Ovary (tissue), 9 donors: ENCODE measurements around the gene TMEM233. TPM values are rescaled to one million over a fixed set of nuclear protein-coding genes. Genes with fewer than 3 reads are reported as not detected.

Source experiments
- DNase-seq, 5 donors: peaks; one replicate each; pipeline ENCODE4 v3.0.0-alpha.2; 2019 to 2020
- H3K27ac ChIP-seq, 2 donors: fragments of 200-600 bp; one replicate each; pipeline versions ENCODE4 v1.5.1 to v1.8.0; 2019 to 2022
- H3K27me3 ChIP-seq: fragments of 200-600 bp; one replicate; pipeline ENCODE4 v1.8.0; 2022
- H3K36me3 ChIP-seq: fragments of 200-600 bp; sonication (generic); one replicate; pipeline ENCODE4 v1.5.1; 2019
- H3K4me1 ChIP-seq: one replicate; pipeline ENCODE4 v1.8.1; 2013; ENCODE audit warnings: mild to moderate bottlenecking, moderate library complexity; ENCODE audit not compliant: insufficient read depth
- H3K4me3 ChIP-seq: fragments of 200-600 bp; sonication (generic); one replicate; pipeline ENCODE4 v1.5.1; 2017
- H3K9me3 ChIP-seq, 2 donors: fragments of 200-600 bp in 1 of 2; sonication (generic) in 1 of 2; one replicate each; pipeline versions ENCODE4 v1.5.1 to v1.8.1; 2013 to 2019; ENCODE audit warnings: mild to moderate bottlenecking in 1 of 2, moderate library complexity in 1 of 2
- CTCF ChIP-seq, 3 donors: fragments of 450-650 bp in 2 of 3; fragments of 200-600 bp in 1 of 3; IDR thresholded peaks; one replicate each; pipeline versions ENCODE4 v1.5.1 to v1.8.0; 2016 to 2022; ENCODE audit warnings: antibody characterized with exemption in 3 of 3, mild to moderate bottlenecking in 1 of 3
- EP300 ChIP-seq: sonication (generic); formaldehyde crosslinking; IDR thresholded peaks from one replicate; pipeline ENCODE4 v1.6.1; 2017; ENCODE audit warnings: antibody characterized with exemption
- POLR2A ChIP-seq: fragments of 450-650 bp; IDR thresholded peaks from one replicate; pipeline ENCODE4 v1.6.1; 2017; ENCODE audit warnings: antibody characterized with exemption, mild to moderate bottlenecking, moderate library complexity
- WGBS, 3 donors: extraction: QIAGEN DNeasy Blood & Tissue Kit in 1 of 3; methylation state at CpG; one replicate each; pipeline versions ENCODE4 v1.1.5 to v1.1.7; 2013 to 2017; 5-methylcytosine and 5-hydroxymethylcytosine counted together
- intact Hi-C, 4 donors: fragments of 100-400 bp; cut with DNase I; formaldehyde crosslinking; loops; one replicate each; pipeline versions ENCODE4 v1.11.0 to v1.15.1; 2022 to 2023
- polyA plus RNA-seq, 2 donors: library from polyadenylated mRNA; stranded (reverse); fragments of 200-250 nt in 1 of 2; fragments of 350-450 nt in 1 of 2; fragmentation: Illumina TruSeq in 1 of 2; extraction: RNeasy Lipid Tissue Mini Kit (QIAGEN cat#74804) in 1 of 2; gene quantifications; one replicate each; pipeline ENCODE4 v1.2.3, GENCODE V29; 2013 to 2014
- total RNA-seq, 7 donors: library from RNA; depleted of rRNA in 2 of 7; stranded (reverse); fragments of >200 nt in 2 of 7; fragmentation: NEBNext Ultra II Directional in 3 of 7; extraction: Animal tissue kit (Norgen Biotek cat#: 25700) in 3 of 7; gene quantifications; one replicate each; pipeline versions ENCODE4 v1.1.0 to v1.2.4, GENCODE V29; 2016 to 2023
- donor health status: DM: no; HTN: no; CAD: no; lungs with moderate emphysema.
- donor health status: DM: no; HTN: no; CAD: no.
- donor health status: Bipolar disorder and iron deficiency.
- donor health status: DM: yes; HTN: yes; CAD: no.
- donor health status: DM: no; HTN: no; CAD: no.
- donor health status: DM: yes; HTN: yes; CAD: no.

The TMEM233 gene
- total and polyA plus RNA-seq, 9 donors, result 0.10 to 1.0 (median 0.48) TPM

GRCh38 chr12:119634743-119635142 is 41.2 kb downstream of the TMEM233 start:
- no peaks in the 10 kb centered on the region for H3K36me3 ChIP-seq
- H3K4me3 ChIP-seq, result no peak overlapping the region
- H3K9me3 ChIP-seq, result no peaks in the 10 kb centered on the region
- peaks cover 1% of the 10 kb centered on the region for H3K4me1 ChIP-seq
- WGBS, 3 donors, result 9 to 28% (median 18%) methylated on average over 6 of the region's 6 CpGs
- H3K27me3 ChIP-seq, result no peaks in the 10 kb centered on the region
- intact Hi-C loops, result no loop called here
- no peak for DNase-seq
- no peak overlapping the region for H3K27ac ChIP-seq
- TF ChIP-seq POLR2A (no peak), EP300 (no peak), CTCF (IDR thresholded peaks at IDR 0.05) (no peak)

- H3K4me1 ChIP-seq, result no peaks in the 10 kb centered on the region
- no peak for DNase-seq
Measured at GRCh38 chr12:119642986-119643385, 49.4 kb downstream of the TMEM233 start.

GRCh38 chr12:119644930-119645329 is 51.4 kb downstream of the TMEM233 start:
- no peaks in the 10 kb centered on the region for H3K9me3 ChIP-seq
- H3K36me3 ChIP-seq, result no peaks in the 10 kb centered on the region
- TF ChIP-seq CTCF (IDR thresholded peaks at IDR 0.05) (no peak), POLR2A (no peak), EP300 (no peak)
- intact Hi-C loops, result no loop called here
- H3K27ac ChIP-seq, result no peak overlapping the region
- H3K4me1 ChIP-seq, result no peaks in the 10 kb centered on the region
- DNase-seq, result no peak
- WGBS, 3 donors, result 73 to 83% (median 80%) methylated on average over 3 of the region's 3 CpGs
- H3K4me3 ChIP-seq, result no peak overlapping the region
- no peaks in the 10 kb centered on the region for H3K27me3 ChIP-seq

More at GRCh38 chr12:119642986-119643385, 49.4 kb downstream of the TMEM233 start:
- Histone ChIP-seq H3K36me3 (no peaks in the 10 kb centered on the region), H3K9me3 (no peaks in the 10 kb centered on the region), H3K4me3 (no peak overlapping the region), H3K27ac (no peak overlapping the region), H3K27me3 (no peaks in the 10 kb centered on the region)
- TF ChIP-seq CTCF (IDR thresholded peaks at IDR 0.05), result no peak
- no peak for TF ChIP-seq EP300
- no peak for TF ChIP-seq POLR2A
- intact Hi-C loops, result no loop called here
- WGBS, 3 donors, result 70 to 72% (median 72%) methylated on average over 4 of the region's 4 CpGs

- TF ChIP-seq POLR2A (no peak), EP300 (no peak), CTCF (IDR thresholded peaks at IDR 0.05) (no peak)
- no peak for DNase-seq
- intact Hi-C loops, result no loop called here
- no peak overlapping the region for H3K27ac ChIP-seq
- H3K36me3 ChIP-seq, result no peaks in the 10 kb centered on the region
- no peak overlapping the region for H3K4me3 ChIP-seq
- no peaks in the 10 kb centered on the region for H3K9me3 ChIP-seq
- H3K27me3 ChIP-seq, result no peaks in the 10 kb centered on the region
- 77 to 85% (median 81%) methylated on average over 7 of the region's 7 CpGs for WGBS, 3 donors
- H3K4me1 ChIP-seq, result no peaks in the 10 kb centered on the region
Measured at GRCh38 chr12:119645535-119646059, 52.0 kb downstream of the TMEM233 start.
